Stimulated activated CD8-positive, alpha-beta memory T cell treated with anti-CD3 and anti-CD28 coated beads, Interleukin-7, amount 100 ng/mL, for 48 hours (primary cell): ENCODE results near the gene ESRRA.

Experiments used
- DNase-seq, 2 donors: peaks; one replicate each; pipeline ENCODE4 v3.0.0-alpha.2; 2020; ENCODE audit warnings: low read depth in 1 of 2; ENCODE audit errors: extremely low read depth in 1 of 2

Gene ESRRA

DNA sequence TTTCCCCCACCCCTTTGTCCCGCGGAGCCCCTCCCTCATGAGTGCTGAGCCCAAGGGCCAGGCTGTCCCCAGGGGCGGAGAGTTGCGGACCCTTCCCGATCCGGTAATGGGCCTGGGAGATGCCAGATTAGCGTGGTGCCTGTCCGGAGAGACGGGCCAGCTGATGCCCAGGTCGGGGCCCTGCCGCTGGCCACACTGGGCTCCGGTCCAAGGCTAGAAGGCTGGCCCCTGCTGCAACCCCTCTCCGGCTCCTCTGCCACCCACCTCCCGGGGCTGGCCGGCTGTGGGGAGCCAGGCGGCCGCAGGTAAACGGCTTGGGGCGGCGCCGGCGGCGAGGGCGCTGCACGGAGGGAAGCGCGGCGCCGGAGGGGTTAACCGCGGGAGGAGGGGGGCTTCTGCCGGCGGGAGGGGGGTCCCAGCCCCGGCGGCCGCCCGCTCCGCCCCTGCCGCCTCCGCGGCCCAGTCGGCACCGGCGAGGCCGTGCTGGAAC lies 14.0 kb upstream of the ESRRA start, which contains the start of gene KCNK4:
Gene KCNK4 (plus strand): TSS at position 41 of the 490 bp plus-strand sequence. CDS start 1,717 bp downstream, outside the sequence.
- DNase-seq = no peak

DNA sequence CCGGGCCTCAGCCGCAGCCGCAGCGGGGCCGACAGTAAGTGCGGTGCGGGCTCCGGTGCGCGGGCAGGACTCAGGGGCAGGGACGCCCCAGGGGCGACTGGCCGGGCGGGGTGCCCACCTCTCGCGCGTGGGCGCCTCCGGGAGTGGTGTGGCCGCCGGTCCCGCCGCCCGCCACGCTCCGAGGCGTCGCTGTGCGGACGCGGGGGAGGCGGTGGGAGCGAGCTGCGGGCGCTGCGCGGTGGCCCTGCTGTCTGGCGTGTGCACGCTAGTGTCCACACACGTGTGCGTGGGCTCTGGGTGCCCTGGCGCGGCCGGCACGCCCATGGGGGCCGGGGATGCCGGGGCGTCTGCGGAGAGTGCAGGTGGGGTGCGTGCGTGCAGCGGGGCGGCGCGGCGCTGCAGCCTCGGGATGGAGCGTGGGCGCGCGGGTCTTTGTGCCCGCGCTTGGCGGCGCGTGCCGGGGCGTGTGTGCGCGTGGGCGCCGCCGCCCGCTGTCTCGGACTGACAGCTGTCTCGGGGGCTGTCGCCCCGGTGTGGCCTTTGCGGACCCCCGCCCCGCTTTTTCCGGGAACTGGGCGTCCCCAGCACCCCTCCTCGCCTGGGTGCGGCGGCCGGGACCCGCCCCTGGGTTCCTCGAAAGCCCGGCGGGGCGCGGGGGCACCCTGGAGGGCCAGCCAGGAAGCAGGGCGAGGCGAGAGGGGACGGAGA lies 13.4 kb upstream of the ESRRA start:
- no peak for DNase-seq

- no peak for DNase-seq
Measured at GRCh38 chr11:64292460-64293254, 12.7 kb upstream of the ESRRA start.

DNA sequence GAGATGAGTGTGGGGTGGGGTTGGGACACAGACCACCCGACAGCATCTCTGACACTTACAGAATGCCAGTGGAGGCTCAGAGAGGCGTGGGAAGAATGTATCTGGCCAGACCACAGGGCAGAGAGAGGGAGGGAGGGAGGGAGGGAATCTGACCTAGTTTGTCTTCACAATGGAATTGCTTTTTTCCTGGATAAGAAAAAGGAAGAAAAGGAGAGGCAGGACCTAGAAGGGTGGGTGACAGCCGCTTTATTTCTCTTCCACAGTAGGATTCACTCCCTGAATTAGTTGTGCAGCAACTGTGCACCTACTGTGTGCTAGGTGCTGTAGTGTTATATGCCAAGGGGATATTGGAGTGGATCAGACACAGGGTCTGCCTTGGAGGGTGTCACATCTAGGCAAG lies 10.6 kb upstream of the ESRRA start:
- no peak for DNase-seq

DNA sequence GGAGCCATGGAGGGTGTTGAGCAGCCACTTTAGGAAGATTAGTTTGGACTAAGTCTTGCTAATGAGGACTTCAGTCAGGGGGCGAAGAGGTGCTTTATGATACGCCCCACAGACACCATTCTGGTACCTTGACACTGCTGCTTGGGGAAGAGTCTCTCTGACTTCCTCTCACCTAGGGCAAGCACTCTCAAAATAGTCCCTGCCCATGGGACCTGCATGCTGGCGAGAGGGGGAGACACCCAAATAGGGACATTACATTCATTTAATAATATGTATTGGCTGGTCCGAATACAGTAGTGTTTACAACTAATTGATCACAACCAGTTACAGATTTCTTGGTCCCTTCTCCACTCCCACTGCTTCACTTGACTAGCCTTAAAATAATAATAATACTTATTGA lies 9.6 kb upstream of the ESRRA start:
- no peak for DNase-seq

DNA sequence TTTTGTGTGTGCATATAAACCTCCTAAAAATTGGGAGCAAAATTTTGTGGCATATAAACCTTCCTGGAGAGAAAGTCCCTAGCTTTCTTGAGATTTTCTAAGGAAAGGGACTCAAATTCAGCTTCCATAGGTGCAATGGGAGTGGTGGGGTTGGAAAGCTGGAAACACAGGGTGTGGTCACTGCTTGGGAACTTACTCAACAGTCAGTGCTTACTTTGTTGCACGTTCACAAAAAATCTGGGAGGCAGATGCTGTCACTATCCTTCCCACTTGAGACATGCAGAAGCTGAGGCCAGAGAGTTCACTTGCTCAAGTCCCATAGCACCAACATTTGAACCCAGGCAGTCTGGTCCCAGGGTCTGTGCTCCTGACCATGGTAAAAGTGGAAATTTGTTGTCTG lies 9.1 kb upstream of the ESRRA start:
- DNase-seq = no peak

DNA sequence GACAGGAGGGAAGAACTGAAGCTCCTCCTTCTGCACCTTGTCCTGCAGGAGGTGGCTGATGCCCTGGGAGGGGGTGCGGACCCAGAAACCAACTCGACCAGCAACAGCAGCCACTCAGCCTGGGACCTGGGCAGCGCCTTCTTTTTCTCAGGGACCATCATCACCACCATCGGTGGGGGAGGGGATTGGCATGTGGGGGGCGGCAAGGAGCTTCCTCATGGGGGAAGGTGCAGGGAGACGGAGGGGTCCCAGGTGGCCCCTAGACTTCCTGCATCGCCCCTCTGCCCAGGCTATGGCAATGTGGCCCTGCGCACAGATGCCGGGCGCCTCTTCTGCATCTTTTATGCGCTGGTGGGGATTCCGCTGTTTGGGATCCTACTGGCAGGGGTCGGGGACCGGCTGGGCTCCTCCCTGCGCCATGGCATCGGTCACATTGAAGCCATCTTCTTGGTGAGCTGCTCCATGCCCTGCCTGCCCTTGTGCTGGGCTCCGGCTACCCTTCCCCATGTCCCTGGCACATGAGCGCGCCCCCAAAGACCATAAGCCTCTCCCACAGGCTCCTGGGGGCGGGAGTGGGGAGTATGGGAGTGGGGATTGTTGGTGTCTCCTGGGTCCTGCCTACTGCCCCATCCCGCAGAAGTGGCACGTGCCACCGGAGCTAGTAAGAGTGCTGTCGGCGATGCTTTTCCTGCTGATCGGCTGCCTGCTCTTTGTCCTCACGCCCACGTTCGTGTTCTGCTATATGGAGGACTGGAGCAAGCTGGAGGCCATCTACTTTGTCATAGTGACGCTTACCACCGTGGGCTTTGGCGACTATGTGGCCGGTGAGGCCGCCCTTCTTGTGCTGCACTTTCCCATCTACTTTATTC lies 8.3 kb upstream of the ESRRA start:
- DNase-seq = no peak

DNA sequence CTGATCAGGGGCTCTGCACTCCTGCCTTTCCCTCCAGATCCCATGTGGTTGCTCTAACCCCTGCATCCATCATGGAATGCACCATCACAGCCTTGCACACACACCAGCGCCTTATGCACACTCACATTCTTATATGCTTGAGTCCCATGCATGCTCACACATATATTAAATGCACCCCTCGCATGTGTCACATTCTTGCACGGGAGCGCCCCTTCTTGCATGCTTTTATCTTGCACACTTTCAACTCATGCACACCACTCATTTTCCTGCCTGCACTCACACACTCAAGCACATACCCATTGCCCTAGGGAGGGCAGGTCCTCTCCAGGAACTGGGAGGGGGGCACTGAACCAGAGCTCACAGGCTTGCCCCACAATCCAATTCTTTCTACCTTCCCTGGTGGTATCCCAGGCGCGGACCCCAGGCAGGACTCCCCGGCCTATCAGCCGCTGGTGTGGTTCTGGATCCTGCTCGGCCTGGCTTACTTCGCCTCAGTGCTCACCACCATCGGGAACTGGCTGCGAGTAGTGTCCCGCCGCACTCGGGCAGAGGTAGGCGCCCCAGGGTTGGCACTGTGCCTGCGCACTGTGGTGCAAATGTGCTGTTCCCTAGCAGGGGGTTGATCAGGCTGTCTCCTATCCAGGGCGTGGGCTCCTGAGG lies 7.5 kb upstream of the ESRRA start:
- no peak for DNase-seq

- no peak for DNase-seq
Measured at GRCh38 chr11:64298966-64299846, 6.1 kb upstream of the ESRRA start.

- no peak for DNase-seq
Measured at GRCh38 chr11:64299847-64300648, 5.3 kb upstream of the ESRRA start, which contains the start of gene CATSPERZ. Gene CATSPERZ (plus strand): TSS chr11:64300358. CDS start chr11:64300411, 53 bp downstream.

DNA sequence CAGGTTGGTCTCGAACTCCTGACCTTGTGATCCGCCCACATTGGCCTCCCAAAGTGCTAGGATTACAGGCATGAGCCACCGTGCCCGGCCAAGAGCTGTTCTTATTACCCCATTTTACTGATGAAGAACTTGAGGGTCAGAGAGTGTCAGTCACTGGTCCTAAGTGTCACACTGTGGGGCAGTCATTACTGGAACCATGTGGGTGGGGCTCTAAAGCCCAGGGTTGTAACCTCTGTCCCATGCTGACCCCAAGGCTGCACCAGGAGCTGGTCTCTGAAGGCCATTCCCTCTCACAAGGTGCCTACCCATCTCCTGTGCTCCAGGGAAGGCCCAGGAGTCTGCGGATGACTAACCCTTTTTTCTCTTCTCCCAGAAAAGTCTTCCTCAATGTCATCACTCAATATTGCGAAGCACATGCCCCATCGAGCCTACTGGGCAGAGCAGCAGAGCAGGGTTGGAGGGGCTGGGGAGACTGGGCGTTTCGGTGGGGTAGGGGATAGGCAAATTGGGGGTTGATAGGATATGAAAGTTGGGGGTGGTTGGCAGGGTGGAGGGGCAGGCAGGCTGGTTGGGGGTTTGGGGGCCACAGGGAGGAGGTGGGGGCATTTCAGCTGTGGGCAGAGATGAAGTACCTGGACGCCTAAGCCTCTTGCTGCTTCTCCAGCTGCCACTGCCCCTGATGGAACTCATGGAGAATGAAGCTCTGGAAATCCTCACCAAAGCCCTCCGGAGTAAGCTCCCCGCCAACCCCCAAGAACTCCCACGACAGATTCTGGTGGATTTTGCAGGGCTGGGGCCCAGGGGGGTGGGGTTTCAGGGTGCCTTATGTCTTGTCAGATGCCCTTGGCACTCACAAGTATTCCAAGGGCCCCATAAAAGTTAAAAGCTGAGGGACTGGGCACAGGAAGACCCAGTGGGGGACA lies 2.0 kb upstream of the ESRRA start:
- no peak for DNase-seq

DNA sequence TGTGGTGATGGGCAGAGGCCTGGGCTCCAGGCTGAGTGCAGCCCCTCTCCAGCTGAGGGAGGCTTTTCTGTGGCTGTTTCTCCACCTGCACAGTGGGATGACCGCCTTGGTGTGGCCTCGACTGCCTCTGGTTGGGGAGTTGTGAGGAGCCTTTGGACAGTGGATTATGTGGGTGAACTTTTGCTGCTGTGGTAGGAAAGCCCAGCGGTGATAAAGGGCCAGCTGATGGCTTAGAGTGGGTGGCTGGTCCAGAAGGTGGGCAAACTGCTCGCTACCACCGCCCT lies 1.4 kb upstream of the ESRRA start:
- no peak for DNase-seq

GRCh38 chr11:64304316-64305072 lies 830 bp upstream of the ESRRA start:
- DNase-seq = peak; percentile 86 to 92

- peak; percentile 46 to 68 for DNase-seq
Measured at GRCh38 chr11:64305691-64306562, 603 bp downstream of the ESRRA start.

DNA sequence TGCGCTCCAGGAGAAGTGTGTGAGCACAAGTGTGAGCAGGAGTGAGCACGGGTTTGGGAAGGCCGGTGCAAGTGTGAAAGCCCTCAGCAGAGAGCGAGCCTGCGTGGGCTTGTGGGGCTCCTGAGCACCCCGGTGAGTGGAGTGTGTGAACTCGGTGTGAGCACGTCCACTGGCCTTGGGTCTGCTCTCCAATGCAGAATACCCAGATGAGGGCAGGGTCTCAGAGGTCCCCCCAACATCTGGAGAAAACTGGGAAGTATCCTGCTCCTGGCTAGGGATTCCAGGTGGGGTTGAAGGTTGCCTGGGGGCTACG lies 1.2 kb downstream of the ESRRA start:
- DNase-seq = no peak

DNA sequence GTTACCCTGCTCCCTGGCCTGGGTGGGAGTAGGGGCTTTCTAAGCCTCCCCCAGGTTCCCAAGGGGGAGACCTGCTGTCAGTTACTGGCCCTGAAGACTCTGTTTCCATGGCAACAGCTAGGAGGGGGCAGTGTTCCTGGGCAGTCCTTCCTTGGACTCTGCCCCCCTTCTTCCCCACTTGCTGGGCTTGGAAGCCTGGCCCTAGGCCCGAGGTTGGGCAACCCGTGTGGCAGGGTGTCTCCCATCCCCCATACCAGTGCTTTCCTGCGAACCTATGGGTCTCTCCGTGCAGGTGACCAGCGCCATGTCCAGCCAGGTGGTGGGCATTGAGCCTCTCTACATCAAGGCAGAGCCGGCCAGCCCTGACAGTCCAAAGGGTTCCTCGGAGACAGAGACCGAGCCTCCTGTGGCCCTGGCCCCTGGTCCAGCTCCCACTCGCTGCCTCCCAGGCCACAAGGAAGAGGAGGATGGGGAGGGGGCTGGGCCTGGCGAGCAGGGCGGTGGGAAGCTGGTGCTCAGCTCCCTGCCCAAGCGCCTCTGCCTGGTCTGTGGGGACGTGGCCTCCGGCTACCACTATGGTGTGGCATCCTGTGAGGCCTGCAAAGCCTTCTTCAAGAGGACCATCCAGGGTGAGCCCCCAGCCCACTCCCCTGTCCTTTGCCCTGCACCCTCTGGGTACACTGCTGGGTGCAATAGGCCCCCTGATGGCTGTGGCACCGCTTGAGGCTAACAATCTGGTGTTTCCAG lies 1.7 kb downstream of the ESRRA start:
- DNase-seq = no peak
